ENCODE data around the gene POLD1. TPM values are rescaled to one million over a fixed set of nuclear protein-coding genes. Genes with fewer than 3 reads are reported as not detected.

Gene POLD1
- polyA plus RNA-seq, 1 of the 3 experiments (the other 2 are of a cell fraction), result 33.6 TPM

GRCh38 chr19:50413531-50413930, 29.4 kb downstream of the POLD1 start:
- Histone ChIP-seq H3K4me1 (ENCODE audit: control insufficient read depth in 1 of 2, insufficient read depth in 2 of 2, low read depth in 1 of 2, low read length in 1 of 2) (no peaks in the 10 kb centered on the region; a peak in 1 of 4 replicates), H3K9me3 (no peaks in the 10 kb centered on the region), H4K20me1 (ENCODE audit: insufficient read depth) (no peaks in the 10 kb centered on the region), H3K9ac (no peak overlapping the region), H3K4me3 (ENCODE audit: low read depth in 2 of 2, low read length in 1 of 2) (no peak overlapping the region), H3K9me2 (no peaks in the 10 kb centered on the region), H3K79me2 (ENCODE audit: insufficient read depth) (no peaks in the 10 kb centered on the region), H3K36me3 (replicated peaks in 1 of 2; ENCODE audit: control insufficient read depth in 1 of 2, insufficient read depth in 2 of 2, low read length in 1 of 2) (no peaks in the 10 kb centered on the region), H3K27ac (ENCODE audit: low read depth in 2 of 2, low read length in 1 of 2) (no peak overlapping the region), H2AFZ (ENCODE audit: low read depth) (no peak overlapping the region), H3K4me2 (no peak overlapping the region), H3K27me3 (ENCODE audit: insufficient read depth) (no peaks in the 10 kb centered on the region), H3F3A (replicated peaks; ENCODE audit: insufficient read depth) (no peaks in the 10 kb centered on the region)
- ChIA-PET CTCF (interaction anchor here (0.8 to 1.8 kb wide), 3 partner anchors 9 to 29 kb away, joined by 3 to 5 read pairs (median 3); partner anchors contain the start of gene POLD1), POLR2A (interaction anchor here (0.5 kb wide), 1 partner anchor 13 kb away, joined by 3 read pairs; no protein-coding TSS in a partner anchor)
- DNase-seq, result no peak
- WGBS (ENCODE audit: low lambda C conversion rate), result 93% methylated on average over 14 of the region's 21 CpGs
- TF ChIP-seq, protein P1, sequence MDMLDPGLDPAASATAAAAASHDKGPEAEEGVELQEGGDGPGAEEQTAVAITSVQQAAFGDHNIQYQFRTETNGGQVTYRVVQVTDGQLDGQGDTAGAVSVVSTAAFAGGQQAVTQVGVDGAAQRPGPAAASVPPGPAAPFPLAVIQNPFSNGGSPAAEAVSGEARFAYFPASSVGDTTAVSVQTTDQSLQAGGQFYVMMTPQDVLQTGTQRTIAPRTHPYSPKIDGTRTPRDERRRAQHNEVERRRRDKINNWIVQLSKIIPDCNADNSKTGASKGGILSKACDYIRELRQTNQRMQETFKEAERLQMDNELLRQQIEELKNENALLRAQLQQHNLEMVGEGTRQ (IDR thresholded peaks at IDR 0.05; ENCODE audit: borderline replicate concordance, low read depth, low read length), result no peak
- TF ChIP-seq RXRA (IDR thresholded peaks at IDR 0.05; ENCODE audit: borderline replicate concordance, low read depth) (no peak), SMC3 (IDR thresholded peaks at IDR 0.05; ENCODE audit: low read depth, low read length) (no peak), FOXJ3 (CRISPR knock-in tag; IDR thresholded peaks at IDR 0.05) (no peak), FOXM1 (IDR thresholded peaks at IDR 0.05; ENCODE audit: low read depth) (no peak), RFX5 (IDR thresholded peaks at IDR 0.05; ENCODE audit: low read length) (no peak), TEAD4 (IDR thresholded peaks at IDR 0.05; ENCODE audit: borderline replicate concordance, insufficient read depth) (no peak), EZH2phosphoT487 (IDR thresholded peaks at IDR 0.05; ENCODE audit: borderline replicate concordance, low read depth) (no peak), EP300 (IDR thresholded peaks at IDR 0.05; ENCODE audit: borderline replicate concordance in 1 of 2, low read depth in 1 of 2, low read length in 1 of 2) (no peak), TAF1 (IDR thresholded peaks at IDR 0.05; ENCODE audit: borderline replicate concordance, low read depth, low read length) (no peak), MEF2A (IDR thresholded peaks at IDR 0.05; ENCODE audit: borderline replicate concordance, low read depth) (no peak), TCF12 (IDR thresholded peaks at IDR 0.05) (no peak), NRF1 (IDR thresholded peaks at IDR 0.05; ENCODE audit: low read depth, low read length) (no peak), GATA2 (CRISPR knock-in tag; IDR thresholded peaks at IDR 0.05) (no peak)
- TF ChIP-seq, protein P2, sequence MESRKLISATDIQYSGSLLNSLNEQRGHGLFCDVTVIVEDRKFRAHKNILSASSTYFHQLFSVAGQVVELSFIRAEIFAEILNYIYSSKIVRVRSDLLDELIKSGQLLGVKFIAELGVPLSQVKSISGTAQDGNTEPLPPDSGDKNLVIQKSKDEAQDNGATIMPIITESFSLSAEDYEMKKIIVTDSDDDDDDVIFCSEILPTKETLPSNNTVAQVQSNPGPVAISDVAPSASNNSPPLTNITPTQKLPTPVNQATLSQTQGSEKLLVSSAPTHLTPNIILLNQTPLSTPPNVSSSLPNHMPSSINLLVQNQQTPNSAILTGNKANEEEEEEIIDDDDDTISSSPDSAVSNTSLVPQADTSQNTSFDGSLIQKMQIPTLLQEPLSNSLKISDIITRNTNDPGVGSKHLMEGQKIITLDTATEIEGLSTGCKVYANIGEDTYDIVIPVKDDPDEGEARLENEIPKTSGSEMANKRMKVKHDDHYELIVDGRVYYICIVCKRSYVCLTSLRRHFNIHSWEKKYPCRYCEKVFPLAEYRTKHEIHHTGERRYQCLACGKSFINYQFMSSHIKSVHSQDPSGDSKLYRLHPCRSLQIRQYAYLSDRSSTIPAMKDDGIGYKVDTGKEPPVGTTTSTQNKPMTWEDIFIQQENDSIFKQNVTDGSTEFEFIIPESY (IDR thresholded peaks at IDR 0.05; ENCODE audit: borderline replicate concordance, low read depth), result no peak
- TF ChIP-seq, protein P3, sequence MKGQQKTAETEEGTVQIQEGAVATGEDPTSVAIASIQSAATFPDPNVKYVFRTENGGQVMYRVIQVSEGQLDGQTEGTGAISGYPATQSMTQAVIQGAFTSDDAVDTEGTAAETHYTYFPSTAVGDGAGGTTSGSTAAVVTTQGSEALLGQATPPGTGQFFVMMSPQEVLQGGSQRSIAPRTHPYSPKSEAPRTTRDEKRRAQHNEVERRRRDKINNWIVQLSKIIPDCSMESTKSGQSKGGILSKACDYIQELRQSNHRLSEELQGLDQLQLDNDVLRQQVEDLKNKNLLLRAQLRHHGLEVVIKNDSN (IDR thresholded peaks at IDR 0.05; ENCODE audit: borderline replicate concordance, low read depth), result no peak

All from SK-N-SH (cell line).